ENCODE data around the gene VSIG10.
"Not testable (repeated sequence)": the region's sequence is repeated elsewhere in the genome, so short reads cannot be mapped to it uniquely, and the experiment has no call there.

VSIG10 gene

DNA sequence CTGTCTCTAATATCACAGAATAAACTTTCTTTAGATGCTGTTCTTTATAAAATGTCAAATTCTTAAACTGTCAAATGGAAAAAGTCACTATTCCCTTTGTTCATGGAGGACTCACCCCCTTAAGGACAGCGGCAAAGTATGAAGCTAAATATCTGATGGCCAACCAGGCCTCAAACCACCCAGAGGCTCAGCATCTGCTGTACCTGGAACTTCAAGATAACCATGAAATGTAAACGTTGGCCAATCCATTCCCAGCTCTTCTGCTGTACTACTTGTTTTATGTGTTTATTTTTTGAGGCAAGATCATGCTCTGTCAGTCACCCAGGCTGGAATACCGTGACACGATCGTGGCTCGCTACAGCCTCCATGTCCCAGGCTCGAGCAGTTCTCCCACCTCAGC lies 71.6 kb downstream of the VSIG10 start:
- no peak for DNase-seq (ENCODE audit: low read depth)

DNA sequence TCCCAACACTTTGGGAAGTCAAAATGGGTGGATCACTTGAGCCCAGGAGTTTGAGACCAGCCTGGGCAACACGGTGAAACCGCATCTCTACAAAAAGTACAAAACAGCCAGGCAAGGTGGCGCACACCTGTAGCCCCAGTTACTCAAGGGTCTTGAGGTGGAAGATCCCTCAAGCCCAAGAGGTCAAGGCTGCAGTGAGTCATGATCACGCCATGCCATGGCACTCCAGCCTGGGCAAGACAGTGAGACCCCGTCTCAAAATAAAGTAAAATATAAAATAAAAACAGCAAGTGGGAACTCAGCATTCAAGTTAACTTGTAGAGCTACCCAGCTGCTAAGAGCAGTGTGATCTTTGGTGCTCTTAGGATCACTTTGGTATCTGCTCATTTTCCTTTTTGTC lies 74.6 kb downstream of the VSIG10 start:
- DNase-seq (ENCODE audit: low read depth), result no peak

DNA sequence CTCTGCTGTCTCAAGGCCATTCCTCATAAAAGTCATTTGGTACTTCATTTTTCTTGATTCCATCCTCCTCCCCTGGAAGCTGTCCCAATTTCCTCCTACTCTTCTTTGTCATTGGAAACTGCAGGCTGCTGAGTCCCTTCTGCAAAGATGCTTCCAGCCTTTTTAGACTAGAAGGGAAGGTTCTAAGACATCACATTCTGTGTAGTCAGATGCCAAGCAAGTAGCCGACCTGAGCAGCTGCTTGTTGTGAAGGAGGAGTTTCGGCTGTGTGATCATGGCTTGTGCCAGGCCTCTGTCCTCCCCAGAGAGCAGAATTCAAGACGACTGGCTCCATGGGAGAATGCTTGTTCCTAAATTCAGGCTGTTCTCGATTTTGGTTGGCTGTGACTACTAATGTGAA lies 78.6 kb downstream of the VSIG10 start:
- DNase-seq (ENCODE audit: low read depth), result no peak

DNA sequence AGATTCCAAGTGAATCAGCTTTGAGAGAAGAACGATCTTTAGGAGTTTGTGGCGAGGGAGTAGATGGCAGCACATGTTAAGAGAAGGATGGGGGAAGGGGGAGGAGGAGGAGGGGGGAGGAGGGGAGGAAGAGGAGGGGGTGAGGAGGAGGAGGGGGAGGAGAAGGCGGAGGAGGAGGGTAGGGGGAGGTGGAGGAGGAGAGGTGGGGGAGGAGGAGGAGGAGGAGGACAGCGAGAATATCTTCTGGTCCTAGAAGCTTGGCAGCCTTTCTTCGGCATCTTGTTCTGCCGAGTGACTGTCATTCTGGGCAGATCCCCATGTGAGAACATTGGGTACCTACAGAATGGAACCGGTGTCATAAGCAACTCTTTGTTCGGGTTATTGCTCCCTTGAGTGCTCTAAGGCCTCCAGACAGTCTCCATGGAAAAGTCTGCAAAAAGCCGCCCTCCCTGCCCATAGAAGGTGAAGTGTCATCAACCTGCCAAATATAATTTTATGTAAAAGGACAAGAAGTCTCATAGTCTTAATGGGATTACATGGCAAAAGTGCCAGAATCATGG lies 80.4 kb downstream of the VSIG10 start:
- no peak for DNase-seq (ENCODE audit: low read depth)

GRCh38 chr12:118022728-118023109 lies 81.1 kb downstream of the VSIG10 start:
- no peak for DNase-seq (ENCODE audit: low read depth)

DNA sequence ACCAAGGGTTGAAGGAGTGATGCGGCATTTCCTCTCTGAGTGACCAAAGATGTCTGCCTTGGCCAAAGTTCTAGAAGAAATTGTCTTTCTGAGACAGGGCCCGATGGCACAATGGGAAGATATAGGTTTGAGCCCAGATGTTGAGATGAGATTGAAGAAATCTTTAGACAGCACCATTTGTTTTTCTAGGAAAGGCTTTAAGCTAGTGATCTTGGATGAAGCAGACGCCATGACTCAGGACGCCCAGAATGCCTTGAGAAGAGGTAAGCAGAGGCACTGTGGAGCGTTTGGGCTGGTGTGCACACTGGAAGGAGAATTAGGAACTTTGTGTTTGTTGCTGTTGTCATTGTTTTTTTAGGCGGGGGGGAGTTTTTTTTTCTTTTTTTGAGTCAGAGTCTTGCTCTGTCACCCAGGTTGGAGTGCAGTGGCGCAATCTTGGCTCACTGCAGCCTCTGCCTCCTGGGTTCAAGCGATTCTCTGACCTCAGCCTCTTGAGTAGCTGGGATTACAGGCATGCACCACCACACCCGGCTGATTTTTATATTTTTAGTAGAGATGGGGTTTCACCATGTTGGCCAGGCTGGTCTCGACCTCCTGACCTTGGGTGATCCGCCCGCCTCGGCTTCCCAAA lies 81.6 kb downstream of the VSIG10 start:
- not testable (repeated sequence) for DNase-seq (ENCODE audit: low read depth)

- DNase-seq (ENCODE audit: low read depth), result no peak
These were observed 83.8 kb downstream of the VSIG10 start for GRCh38 chr12:118020036-118020435.

GRCh38 chr12:118017926-118018325 lies 85.9 kb downstream of the VSIG10 start:
- DNase-seq (ENCODE audit: low read depth), result no peak

DNA sequence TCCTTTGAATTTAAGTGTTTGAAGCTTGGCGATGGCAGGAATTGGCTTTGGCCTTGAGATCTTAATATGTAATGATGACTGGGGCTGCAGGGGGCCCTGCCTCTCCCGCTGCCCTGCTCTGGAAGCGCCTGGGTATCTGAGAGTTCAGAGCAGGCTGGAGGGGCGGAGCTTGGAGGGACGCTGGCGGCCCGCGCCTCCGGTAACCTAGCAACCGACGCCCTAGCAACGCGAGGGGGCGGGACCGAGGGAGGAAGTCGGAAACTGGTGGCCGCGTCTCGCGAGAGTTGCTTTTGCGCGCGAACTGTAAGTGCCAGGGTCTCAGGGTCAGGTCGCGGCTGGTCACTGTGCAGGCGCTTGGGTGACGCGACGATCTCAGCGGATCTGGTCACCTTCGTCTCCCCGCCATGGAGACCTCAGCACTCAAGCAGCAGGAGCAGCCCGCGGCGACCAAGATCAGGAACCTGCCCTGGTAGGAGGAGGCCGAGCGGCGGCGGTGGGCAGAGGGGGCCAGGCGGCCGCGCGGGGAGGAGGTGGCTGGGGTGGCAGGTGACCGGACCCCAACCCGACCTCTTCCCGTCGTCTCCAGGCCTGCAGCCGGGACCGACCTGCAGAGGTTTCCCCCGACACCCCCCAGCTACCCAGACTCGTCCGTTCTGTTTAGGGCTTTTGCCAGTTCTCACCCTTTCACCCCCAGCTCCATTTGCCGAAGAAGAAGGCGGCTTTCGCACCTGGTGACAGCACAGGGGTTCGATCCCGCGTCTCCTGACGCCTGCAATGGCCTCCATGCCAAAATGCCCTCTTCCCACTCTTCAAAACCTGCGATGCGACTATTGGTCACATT lies 87.2 kb downstream of the VSIG10 start, which contains the start of gene RFC5:
Gene RFC5 (plus strand): TSS at position 280 of the 841 bp plus-strand sequence. CDS start 125 bp downstream, at position 405.
- peak; percentile 99 for DNase-seq (ENCODE audit: low read depth)

- DNase-seq (ENCODE audit: low read depth), result no peak
These were observed 87.9 kb downstream of the VSIG10 start for GRCh38 chr12:118015944-118016343.

GRCh38 chr12:118015306-118015705 lies 88.5 kb downstream of the VSIG10 start:
- no peak for DNase-seq (ENCODE audit: low read depth)

All from ELR (cell line).